ENCODE measurements around the gene ADRA2A.

Gene ADRA2A

GRCh38 chr10:111089293-111089692, 12.5 kb downstream of the ADRA2A start:
- no peak overlapping the region for H3K4me3 Mint-ChIP-seq
- no peak overlapping the region for H3K27ac Mint-ChIP-seq
- DNase-seq (no peak), ATAC-seq (replicated peaks) (no peak)
- H3K36me3 Mint-ChIP-seq = no peaks in the 10 kb centered on the region
- H3K9me3 Mint-ChIP-seq = peaks cover 12 to 14% of the 10 kb centered on the region in 2 donors
- no peaks in the 10 kb centered on the region for H3K4me1 Mint-ChIP-seq
- H3K27me3 Mint-ChIP-seq = peaks cover 32 to 51% of the 10 kb centered on the region in 2 donors

GRCh38 chr10:111091833-111092232, 15.0 kb downstream of the ADRA2A start:
- Mint-ChIP-seq H3K4me1 (no peaks in the 10 kb centered on the region), H3K36me3 (no peaks in the 10 kb centered on the region), H3K4me3 (no peak overlapping the region), H3K27ac (no peak overlapping the region), H3K27me3 (peaks cover 24 to 32% of the 10 kb centered on the region in 2 donors), H3K9me3 (peaks cover 0 to under 1% of the 10 kb centered on the region in 2 donors)
- ATAC-seq (replicated peaks) (no peak), DNase-seq (no peak)

DNA sequence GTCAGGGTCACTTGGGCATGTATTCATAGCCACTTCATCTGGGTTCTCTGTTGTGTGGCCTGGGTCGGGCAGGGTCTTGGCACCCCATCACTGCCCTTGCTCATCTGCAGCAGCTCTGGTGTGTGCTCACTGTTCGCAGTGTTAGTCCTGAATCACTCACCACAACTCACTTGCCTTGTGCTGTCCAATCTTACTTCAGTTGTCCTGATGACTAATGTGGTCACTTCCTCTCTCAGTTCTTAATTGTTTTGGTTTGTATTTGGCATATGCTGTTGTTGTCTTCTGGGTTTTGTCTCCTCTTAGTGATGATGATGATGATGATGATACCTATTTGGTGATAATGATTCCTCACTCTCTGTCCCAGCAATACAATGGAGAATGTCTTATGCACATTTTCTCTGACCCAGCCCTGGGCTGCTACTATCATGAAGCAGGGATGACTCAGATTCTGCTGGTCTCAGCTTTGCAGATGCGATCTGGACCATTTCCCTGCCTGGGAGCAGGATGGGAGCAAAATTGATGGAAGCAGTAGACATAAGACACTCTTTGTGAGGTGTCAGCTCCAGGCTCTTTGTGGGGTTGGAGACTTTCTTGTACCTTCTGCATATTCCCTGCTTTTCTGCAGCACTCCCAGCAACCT, 17.0 kb downstream of the ADRA2A start:
- DNase-seq = no peak
- Mint-ChIP-seq H3K9me3 (no peaks in the 10 kb centered on the region), H3K27ac (no peak overlapping the region), H3K4me1 (no peaks in the 10 kb centered on the region), H3K36me3 (no peaks in the 10 kb centered on the region), H3K4me3 (no peak overlapping the region), H3K27me3 (peaks cover 27 to 33% of the 10 kb centered on the region in 2 donors)
- ATAC-seq (replicated peaks) = peak in 1 of 2 donors; percentile 16

DNA sequence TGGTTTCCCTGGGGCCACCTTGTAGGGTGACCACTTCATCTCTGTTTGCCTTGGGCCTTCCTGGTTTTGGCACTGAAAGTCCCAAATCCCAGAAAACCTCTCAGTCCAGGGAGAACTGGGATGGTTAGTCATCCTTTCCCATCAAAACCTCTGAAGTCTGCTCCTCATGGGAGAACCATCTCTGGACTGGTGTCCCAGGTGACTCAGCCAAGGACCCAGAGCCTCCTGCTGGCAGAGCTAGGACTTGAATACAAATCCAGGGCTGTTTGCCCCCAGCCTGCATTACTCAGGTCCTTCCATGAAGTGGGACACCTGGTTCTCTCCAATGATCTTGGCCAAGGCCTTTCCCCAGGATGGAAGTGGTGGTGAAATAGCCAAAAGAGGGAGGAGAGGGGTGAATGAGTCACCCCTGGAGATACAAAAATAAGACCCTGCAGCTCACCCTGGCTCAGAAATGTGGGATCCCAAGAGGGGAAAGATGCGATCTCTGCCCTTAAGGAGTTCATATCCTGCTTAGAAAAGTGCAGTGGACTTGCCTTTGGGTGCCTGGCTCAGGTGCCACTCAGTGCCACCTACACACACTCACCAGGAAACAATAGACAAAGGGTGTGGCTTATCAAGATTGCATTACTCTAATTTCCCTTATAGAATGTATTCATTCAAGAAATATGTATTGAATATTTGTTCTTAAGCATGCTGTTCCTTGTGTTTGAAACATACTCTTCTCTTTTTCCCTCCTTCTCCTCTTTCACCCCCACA, 22.0 kb downstream of the ADRA2A start:
- Mint-ChIP-seq H3K27ac (no peak overlapping the region), H3K4me3 (no peak overlapping the region), H3K4me1 (no peaks in the 10 kb centered on the region), H3K27me3 (peaks cover 10 to 46% of the 10 kb centered on the region in 2 donors), H3K9me3 (no peaks in the 10 kb centered on the region), H3K36me3 (no peaks in the 10 kb centered on the region)
- DNase-seq (no peak), ATAC-seq (replicated peaks) (no peak)

DNA sequence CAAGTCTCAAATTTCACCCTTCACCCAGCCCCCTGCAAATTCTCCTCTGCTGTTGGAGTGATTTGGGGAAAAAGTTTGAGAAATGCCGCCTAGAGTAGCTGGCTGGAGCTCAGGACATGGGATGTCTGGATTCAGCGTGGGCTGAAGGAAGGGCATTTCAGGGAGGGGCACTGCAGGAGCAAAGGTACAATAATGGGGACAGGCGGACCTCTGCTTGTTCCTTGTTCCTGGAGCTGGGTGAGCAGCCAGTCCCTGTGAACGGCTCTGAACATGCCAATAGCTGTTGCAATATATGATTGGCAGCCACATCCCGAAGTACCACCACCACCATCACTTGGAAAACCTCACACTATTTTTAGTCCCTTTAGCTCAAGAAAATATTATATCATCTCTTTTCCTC, 23.4 kb downstream of the ADRA2A start:
- Mint-ChIP-seq H3K9me3 (peaks cover 0 to 5% of the 10 kb centered on the region in 2 donors), H3K4me1 (no peaks in the 10 kb centered on the region), H3K36me3 (no peaks in the 10 kb centered on the region), H3K4me3 (no peak overlapping the region), H3K27me3 (peaks cover 15 to 37% of the 10 kb centered on the region in 2 donors), H3K27ac (no peak overlapping the region)
- no peak for DNase-seq
- ATAC-seq (replicated peaks) = no peak

DNA sequence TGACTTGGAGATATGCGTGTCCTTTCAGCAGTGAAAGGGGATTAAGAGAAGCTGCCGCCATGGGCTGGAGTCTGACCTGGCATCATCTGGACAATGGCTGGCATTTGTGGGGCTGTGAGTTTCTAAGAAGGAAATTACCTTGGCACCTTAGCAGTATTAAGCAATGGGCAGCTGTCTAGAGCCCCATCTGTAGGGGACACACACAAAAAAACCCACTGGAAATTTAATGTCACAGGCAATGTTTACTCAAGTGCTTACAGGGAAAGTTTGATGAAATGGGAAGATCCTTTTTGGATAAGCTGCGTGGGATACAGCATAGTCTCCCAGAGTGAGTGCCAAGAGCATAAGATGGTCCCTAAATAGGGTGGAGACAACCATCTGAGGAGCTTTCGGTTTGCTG, 25.0 kb downstream of the ADRA2A start:
- H3K36me3 Mint-ChIP-seq = no peaks in the 10 kb centered on the region
- peaks cover 0 to 5% of the 10 kb centered on the region in 2 donors for H3K9me3 Mint-ChIP-seq

DNA sequence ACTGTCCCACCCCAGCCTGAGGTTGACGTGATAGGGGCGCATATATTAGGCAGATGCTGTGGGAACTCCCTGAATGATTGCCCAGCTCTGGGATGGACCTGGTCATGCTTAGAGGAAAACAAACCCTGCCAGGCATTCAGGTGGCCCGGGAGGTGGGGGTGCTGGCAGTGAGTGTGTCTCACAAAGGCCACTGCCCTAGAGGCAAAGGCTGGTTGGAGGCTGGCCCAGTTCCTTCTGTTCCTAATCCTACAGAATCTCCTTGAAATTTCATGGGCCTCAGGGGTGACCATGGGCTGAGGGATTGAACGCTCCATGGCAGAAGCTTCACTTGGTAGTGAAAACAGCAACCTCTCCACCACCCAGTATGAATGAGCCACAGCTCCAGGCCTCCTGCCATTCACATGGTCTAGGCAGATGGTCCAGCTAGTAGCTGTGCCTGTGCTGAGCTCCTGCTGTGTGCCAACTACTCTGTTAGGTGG, 25.6 kb downstream of the ADRA2A start:
- peaks cover 0 to 5% of the 10 kb centered on the region in 2 donors for H3K9me3 Mint-ChIP-seq
- H3K36me3 Mint-ChIP-seq = no peaks in the 10 kb centered on the region
- ATAC-seq (replicated peaks) = no peak
- DNase-seq = no peak
- H3K4me3 Mint-ChIP-seq = no peak overlapping the region
- H3K27me3 Mint-ChIP-seq = peaks cover 32 to 51% of the 10 kb centered on the region in 2 donors
- no peak overlapping the region for H3K27ac Mint-ChIP-seq
- no peaks in the 10 kb centered on the region for H3K4me1 Mint-ChIP-seq

More for the DNA sequence above, 25.0 kb downstream of the ADRA2A start:
- DNase-seq (no peak), ATAC-seq (replicated peaks) (no peak)
- H3K27me3 Mint-ChIP-seq = peaks cover 28 to 51% of the 10 kb centered on the region in 2 donors
- H3K4me3 Mint-ChIP-seq = no peak overlapping the region
- H3K27ac Mint-ChIP-seq = no peak overlapping the region
- no peaks in the 10 kb centered on the region for H3K4me1 Mint-ChIP-seq

DNA sequence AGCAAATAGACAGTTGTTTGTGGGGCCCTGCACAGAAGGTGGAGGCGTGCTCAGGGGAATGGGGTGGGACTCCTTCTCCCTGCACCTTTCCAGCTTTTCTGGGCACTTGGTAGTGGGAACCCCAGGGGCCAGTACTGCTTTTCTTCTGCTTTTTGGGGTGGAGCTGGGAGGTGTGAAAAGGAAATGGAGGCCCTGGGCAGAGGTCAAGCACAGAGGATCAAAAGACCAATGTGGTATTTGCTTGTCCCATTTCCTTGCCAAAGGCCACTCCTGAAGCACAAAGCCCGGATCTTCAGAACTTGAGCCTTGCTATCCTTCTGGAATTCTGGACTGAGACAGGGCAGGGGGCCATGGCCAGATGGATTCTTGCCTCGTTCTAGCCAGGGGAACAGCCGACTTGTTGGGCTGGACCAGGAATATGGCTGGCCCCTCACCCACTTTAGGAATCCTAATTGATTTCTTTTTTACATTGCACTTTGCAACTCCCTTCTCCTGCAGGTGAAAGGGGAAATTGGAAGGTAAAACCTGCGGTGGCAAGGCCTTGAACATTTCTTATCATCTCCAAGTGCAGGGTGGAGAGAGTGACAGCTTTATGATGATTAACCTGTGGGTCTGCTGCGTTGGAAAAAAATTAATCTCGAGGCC, 26.5 kb downstream of the ADRA2A start:
- no peak overlapping the region for H3K27ac Mint-ChIP-seq
- DNase-seq (no peak), ATAC-seq (replicated peaks) (no peak)
- H3K4me3 Mint-ChIP-seq = no peak overlapping the region
- H3K27me3 Mint-ChIP-seq = peaks cover 32 to 45% of the 10 kb centered on the region in 2 donors
- H3K9me3 Mint-ChIP-seq = peaks cover 0 to 5% of the 10 kb centered on the region in 2 donors
- H3K36me3 Mint-ChIP-seq = no peaks in the 10 kb centered on the region
- no peaks in the 10 kb centered on the region for H3K4me1 Mint-ChIP-seq

- Mint-ChIP-seq H3K4me1 (no peaks in the 10 kb centered on the region), H3K9me3 (peaks cover 0 to 5% of the 10 kb centered on the region in 2 donors), H3K27ac (no peak overlapping the region), H3K27me3 (peaks cover 32 to 37% of the 10 kb centered on the region in 2 donors), H3K36me3 (no peaks in the 10 kb centered on the region), H3K4me3 (no peak overlapping the region)
- no peak for DNase-seq
- ATAC-seq (replicated peaks) = no peak
These were observed 28.0 kb downstream of the ADRA2A start for GRCh38 chr10:111104811-111105210.

- no peak overlapping the region for H3K27ac Mint-ChIP-seq
- no peak for DNase-seq
- no peaks in the 10 kb centered on the region for H3K4me1 Mint-ChIP-seq
- H3K4me3 Mint-ChIP-seq = no peak overlapping the region
- H3K9me3 Mint-ChIP-seq = peaks cover 0 to 5% of the 10 kb centered on the region in 2 donors
- no peak for ATAC-seq (replicated peaks)
- H3K27me3 Mint-ChIP-seq = peaks cover 29 to 30% of the 10 kb centered on the region in 2 donors
- H3K36me3 Mint-ChIP-seq = no peaks in the 10 kb centered on the region
These were observed 29.3 kb downstream of the ADRA2A start for GRCh38 chr10:111106081-111106480.

- H3K9me3 Mint-ChIP-seq = peaks cover 0 to 5% of the 10 kb centered on the region in 2 donors
- peaks cover 26 to 27% of the 10 kb centered on the region in 2 donors for H3K27me3 Mint-ChIP-seq
- H3K4me3 Mint-ChIP-seq = no peak overlapping the region
- no peaks in the 10 kb centered on the region for H3K4me1 Mint-ChIP-seq
- ATAC-seq (replicated peaks) (no peak), DNase-seq (no peak)
- no peaks in the 10 kb centered on the region for H3K36me3 Mint-ChIP-seq
- H3K27ac Mint-ChIP-seq = no peak overlapping the region
These were observed 30.2 kb downstream of the ADRA2A start for GRCh38 chr10:111107023-111107422.

DNA sequence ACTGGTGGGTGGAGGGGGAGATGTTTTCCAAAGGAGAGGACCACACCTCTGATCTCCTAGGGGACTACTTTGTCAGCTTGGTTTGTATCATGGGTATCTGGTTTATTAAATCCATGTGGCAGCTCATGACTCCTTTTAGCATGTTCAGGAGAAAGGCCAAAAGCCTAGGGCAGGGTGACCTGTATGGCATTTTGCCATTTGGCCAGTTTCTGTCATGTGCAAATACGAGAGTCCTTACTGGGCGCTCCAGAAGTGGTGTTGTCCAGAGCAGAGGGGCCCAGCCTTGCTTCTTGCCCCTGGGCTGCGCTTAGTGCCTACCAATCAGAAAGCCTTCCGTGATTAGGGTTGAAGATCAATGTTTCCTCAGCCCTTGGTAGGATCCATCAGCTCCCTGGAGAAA, 31.0 kb downstream of the ADRA2A start:
- ATAC-seq (replicated peaks) (no peak), DNase-seq (no peak)
- peaks cover 0 to 5% of the 10 kb centered on the region in 2 donors for H3K9me3 Mint-ChIP-seq
- no peaks in the 10 kb centered on the region for H3K36me3 Mint-ChIP-seq
- H3K4me3 Mint-ChIP-seq = no peak overlapping the region
- H3K27ac Mint-ChIP-seq = no peak overlapping the region
- no peaks in the 10 kb centered on the region for H3K4me1 Mint-ChIP-seq
- peaks cover 18 to 27% of the 10 kb centered on the region in 2 donors for H3K27me3 Mint-ChIP-seq

GRCh38 chr10:111108441-111108840, 31.6 kb downstream of the ADRA2A start:
- ATAC-seq (replicated peaks) = no peak
- Mint-ChIP-seq H3K36me3 (no peaks in the 10 kb centered on the region), H3K27ac (no peak overlapping the region), H3K4me1 (no peaks in the 10 kb centered on the region), H3K9me3 (peaks cover 0 to 5% of the 10 kb centered on the region in 2 donors), H3K27me3 (peaks cover 17 to 27% of the 10 kb centered on the region in 2 donors), H3K4me3 (no peak overlapping the region)
- no peak for DNase-seq

DNA sequence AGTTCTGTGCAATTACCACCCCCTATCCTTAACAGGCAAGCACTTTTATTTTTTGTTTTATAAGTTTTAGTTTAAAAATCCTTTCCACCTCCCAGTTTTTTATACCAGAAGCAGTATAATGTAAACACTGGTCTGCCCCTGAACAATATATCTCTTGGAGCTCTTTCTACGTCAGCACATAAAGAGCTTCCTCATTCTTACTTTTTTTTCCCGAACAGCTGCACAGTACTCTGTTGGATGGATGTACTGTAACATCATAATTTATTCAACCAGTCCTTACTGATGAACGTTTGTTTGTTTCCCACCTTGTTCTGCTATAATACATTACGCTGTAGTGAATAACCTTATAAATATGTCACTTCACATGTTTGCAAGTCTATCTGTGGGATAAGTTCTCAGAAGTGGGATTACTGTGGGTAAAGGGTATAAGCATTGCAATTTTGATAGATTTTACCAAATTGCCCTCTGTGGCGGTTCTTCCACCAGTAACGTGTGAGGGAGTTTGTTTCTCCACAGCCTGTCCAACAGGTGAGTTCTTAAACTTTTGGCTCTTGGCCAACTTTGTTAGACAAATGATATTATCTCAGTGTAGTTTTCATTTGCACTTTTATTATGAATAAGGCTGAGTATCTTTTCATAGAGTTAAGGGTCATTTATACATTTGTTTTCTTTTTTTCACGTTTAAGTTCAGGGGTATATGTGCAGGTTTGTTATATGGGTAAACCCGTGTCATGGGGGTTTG, 32.8 kb downstream of the ADRA2A start:
- Mint-ChIP-seq H3K36me3 (no peaks in the 10 kb centered on the region), H3K27ac (no peak overlapping the region), H3K4me1 (peaks cover 1 to 7% of the 10 kb centered on the region in 2 donors), H3K4me3 (no peak overlapping the region), H3K9me3 (peaks cover 0 to 2% of the 10 kb centered on the region in 2 donors), H3K27me3 (peaks cover 17 to 23% of the 10 kb centered on the region in 2 donors)
- DNase-seq (no peak), ATAC-seq (replicated peaks) (peak in 1 of 2 donors; percentile 34)

All from stimulated activated naive B cell treated with anti-CD40 and anti-IgM and Interleukin-4, amounts not matched to agents 10 μg/mL and 1 μg/mL and 100 μg/mL, for 72 hours (primary cell).